NCI-H526 treated with DMSO at 0.1 percent for 48 hours (cell line): ENCODE results near the gene SEMA6A.
"Not testable (repeated sequence)": the region's sequence is repeated elsewhere in the genome, so short reads cannot be mapped to it uniquely, and the experiment has no call there.

Experiments
- DNase-seq: peaks from one replicate; lab custom pipeline; 2025; lab: John Stamatoyannopoulos, UW

SEMA6A gene

GRCh38 chr5:116524051-116524904 is 50.3 kb downstream of the SEMA6A start:
- DNase-seq, result no peak

- DNase-seq, result not testable (repeated sequence)
Observed at GRCh38 chr5:116523182-116523581, 51.4 kb downstream of the SEMA6A start.

GRCh38 chr5:116522356-116523136 is 52.1 kb downstream of the SEMA6A start:
- no peak for DNase-seq

- no peak for DNase-seq
Observed at GRCh38 chr5:116521173-116521872, 53.3 kb downstream of the SEMA6A start.

- DNase-seq, result no peak
Observed at GRCh38 chr5:116520771-116521170, 53.9 kb downstream of the SEMA6A start.

GRCh38 chr5:116518423-116518822 is 56.2 kb downstream of the SEMA6A start:
- no peak for DNase-seq

GRCh38 chr5:116517488-116517887 is 57.1 kb downstream of the SEMA6A start:
- no peak for DNase-seq

GRCh38 chr5:116516021-116516420 is 58.6 kb downstream of the SEMA6A start:
- DNase-seq, result no peak

GRCh38 chr5:116514421-116514970 is 60.1 kb downstream of the SEMA6A start:
- DNase-seq, result no peak

- no peak for DNase-seq
Observed at GRCh38 chr5:116510517-116510916, 64.1 kb downstream of the SEMA6A start.

- no peak for DNase-seq
Observed at GRCh38 chr5:116509483-116510244, 65.0 kb downstream of the SEMA6A start.

- DNase-seq, result no peak
Observed at GRCh38 chr5:116508835-116509234, 65.8 kb downstream of the SEMA6A start.

- DNase-seq, result no peak
Observed at GRCh38 chr5:116507941-116508655, 66.5 kb downstream of the SEMA6A start.

- no peak for DNase-seq
Observed at GRCh38 chr5:116507051-116507537, 67.5 kb downstream of the SEMA6A start.

- DNase-seq, result no peak
Observed at GRCh38 chr5:116506488-116506887, 68.1 kb downstream of the SEMA6A start.

- DNase-seq, result no peak
Observed at GRCh38 chr5:116504593-116505166, 69.9 kb downstream of the SEMA6A start.

GRCh38 chr5:116502616-116503015 is 72.0 kb downstream of the SEMA6A start:
- DNase-seq, result no peak

- no peak for DNase-seq
Observed at GRCh38 chr5:116502138-116502537, 72.5 kb downstream of the SEMA6A start.

GRCh38 chr5:116498503-116499048 is 76.0 kb downstream of the SEMA6A start:
- no peak for DNase-seq

GRCh38 chr5:116497631-116498030 is 77.0 kb downstream of the SEMA6A start:
- DNase-seq, result no peak
